GM19023 (cell line): Measurements from ENCODE around the gene NEU1.
"Not testable (repeated sequence)": the region's sequence is repeated elsewhere in the genome, so short reads cannot be mapped to it uniquely, and the experiment has no call there.

Source experiments
- ATAC-seq: cut with Tn5 transposase; IDR thresholded peaks from one replicate; pipeline ENCODE4 v1.9.1; 2021; ENCODE audit warnings: mild to moderate bottlenecking, moderate library complexity; ENCODE audit not compliant: unreplicated experiment

NEU1 gene

GRCh38 chr6:31822036-31822821, 40.4 kb downstream of the NEU1 start:
- no peak for ATAC-seq

DNA sequence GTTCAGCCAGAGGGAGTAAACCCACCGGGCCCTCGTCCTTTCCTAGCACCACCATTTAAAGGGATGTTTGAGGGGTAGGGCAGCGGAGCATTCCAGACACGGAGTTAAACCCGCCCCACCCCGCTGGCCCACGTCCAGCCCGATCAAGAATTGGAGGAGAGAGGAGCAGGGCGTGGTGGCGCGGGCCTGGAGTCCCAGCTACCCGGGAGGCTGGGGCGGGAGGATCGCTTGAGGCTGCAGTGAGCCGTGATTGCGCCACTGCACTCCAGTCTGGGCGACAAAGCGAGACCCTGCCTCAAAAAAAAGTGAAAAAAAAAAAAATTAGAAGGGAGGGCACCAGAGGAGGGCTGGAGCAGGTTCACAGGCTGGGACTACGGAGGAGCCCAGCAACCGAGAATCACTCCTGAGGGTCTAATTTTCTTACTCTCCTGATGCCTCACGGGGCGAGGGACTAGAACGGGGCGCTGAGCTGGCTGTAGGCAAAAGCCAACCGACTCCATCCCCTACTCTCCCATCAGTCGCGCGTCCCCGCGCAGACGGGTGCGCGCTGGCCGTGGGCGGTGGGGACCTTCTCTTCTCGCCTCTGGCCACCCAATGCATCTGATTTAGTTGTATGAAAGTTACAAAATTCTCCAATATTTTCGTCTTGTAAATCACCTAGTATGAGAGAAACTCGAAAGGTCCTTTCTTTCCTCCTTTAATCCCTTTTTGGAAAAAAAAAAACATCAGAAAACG, 41.2 kb downstream of the NEU1 start:
- no peak for ATAC-seq

DNA sequence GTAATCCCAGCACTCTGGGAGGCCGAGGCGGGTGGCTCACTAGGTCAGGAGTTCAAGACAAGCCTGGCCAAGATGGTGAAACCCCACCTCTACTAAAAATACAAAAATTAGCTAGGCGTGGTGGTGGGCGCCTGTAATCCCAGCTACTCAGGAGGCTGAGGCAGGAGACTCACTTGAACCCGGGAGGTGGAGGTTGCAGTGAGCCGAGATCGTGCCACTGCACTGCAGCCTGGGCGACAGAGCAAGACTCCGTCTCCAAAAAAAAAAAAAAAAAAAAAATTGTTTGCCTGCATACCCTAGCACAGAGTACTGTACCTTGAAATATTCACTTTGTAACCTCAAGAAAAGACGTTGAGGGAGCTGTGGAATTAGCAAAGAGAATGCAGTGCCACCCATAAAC, 42.2 kb downstream of the NEU1 start:
- not testable (repeated sequence) for ATAC-seq

DNA sequence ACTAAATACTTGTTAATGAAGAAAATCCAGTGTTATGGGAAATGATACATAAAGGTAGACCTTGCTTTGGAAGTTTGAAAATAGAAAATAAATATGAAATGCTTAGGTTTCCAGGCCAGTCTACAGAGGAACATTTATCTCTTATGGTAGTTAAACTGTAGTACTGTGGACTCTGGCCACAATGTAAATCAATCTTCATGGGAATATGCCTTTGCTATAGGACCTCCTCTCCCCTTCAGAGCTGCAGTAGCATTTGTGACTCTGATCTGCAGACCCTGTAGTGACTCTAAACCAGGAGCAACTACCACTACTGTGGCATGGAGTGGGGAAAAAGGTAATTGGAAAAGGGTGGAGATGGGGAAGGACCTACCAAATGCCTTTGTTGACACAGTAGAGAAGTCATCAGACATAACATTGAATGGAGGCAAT, 42.7 kb downstream of the NEU1 start:
- ATAC-seq = no peak

DNA sequence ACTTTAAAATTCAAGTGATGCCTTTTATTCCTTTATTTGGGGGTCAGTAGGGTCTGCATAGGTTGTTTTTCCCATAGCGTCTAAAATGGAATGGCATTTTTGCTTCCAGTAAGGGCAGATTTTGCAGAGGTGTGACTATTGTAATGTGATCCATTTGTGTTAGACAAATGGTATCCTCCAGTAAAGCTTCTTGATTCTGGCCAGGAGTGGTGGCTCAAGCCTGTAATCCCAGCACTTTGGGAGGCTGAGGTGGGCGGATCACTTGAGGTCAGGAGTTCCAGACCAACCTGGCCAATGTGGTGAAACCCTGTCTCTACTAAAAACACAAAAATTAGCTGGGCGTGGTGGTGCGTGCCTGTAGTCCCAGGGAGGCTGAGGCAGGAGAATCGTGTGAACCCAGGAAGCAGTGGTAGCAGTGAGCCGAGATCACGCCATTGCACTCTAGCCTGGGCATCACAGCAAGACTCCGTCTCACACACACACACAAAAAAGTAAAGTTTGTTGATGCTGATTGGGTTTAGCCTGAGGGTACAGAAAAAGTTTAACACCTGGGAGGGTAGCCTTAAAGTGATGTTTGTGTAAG, 44.6 kb downstream of the NEU1 start:
- ATAC-seq = not testable (repeated sequence)

DNA sequence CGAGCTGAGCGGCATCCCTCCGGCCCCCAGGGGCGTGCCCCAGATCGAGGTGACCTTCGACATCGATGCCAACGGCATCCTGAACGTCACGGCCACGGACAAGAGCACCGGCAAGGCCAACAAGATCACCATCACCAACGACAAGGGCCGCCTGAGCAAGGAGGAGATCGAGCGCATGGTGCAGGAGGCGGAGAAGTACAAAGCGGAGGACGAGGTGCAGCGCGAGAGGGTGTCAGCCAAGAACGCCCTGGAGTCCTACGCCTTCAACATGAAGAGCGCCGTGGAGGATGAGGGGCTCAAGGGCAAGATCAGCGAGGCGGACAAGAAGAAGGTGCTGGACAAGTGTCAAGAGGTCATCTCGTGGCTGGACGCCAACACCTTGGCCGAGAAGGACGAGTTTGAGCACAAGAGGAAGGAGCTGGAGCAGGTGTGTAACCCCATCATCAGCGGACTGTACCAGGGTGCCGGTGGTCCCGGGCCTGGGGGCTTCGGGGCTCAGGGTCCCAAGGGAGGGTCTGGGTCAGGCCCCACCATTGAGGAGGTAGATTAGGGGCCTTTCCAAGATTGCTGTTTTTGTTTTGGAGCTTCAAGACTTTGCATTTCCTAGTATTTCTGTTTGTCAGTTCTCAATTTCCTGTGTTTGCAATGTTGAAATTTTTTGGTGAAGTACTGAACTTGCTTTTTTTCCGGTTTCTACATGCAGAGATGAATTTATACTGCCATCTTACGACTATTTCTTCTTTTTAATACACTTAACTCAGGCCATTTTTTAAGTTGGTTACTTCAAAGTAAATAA, 45.3 kb downstream of the NEU1 start:
- ATAC-seq = not testable (repeated sequence)

DNA sequence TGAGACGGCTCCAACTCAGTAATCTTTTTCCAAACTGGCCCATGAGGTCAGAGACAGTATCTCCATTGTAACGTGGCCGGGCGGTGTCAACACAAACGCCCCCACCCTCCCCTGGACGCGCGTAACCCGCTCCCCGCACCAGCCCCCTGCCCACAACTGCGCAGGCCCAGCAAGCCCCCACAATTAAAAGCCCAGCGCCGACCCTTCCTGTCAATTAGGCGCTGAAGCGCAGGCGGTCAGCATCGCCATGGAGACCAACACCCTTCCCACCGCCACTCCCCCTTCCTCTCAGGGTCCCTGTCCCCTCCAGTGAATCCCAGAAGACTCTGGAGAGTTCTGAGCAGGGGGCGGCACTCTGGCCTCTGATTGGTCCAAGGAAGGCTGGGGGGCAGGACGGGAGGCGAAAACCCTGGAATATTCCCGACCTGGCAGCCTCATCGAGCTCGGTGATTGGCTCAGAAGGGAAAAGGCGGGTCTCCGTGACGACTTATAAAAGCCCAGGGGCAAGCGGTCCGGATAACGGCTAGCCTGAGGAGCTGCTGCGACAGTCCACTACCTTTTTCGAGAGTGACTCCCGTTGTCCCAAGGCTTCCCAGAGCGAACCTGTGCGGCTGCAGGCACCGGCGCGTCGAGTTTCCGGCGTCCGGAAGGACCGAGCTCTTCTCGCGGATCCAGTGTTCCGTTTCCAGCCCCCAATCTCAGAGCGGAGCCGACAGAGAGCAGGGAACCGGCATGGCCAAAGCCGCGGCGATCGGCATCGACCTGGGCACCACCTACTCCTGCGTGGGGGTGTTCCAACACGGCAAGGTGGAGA, 47.4 kb downstream of the NEU1 start, which contains the start of the genes HSPA1A and HSPA1L:
HSPA1A (plus strand) TSS at position 519 of the 814 bp plus-strand sequence; CDS start at position 733, 214 bp downstream.
HSPA1L (minus strand) TSS at position 259 of the 814 bp plus-strand sequence. CDS start 3,311 bp downstream, outside the sequence.
- peak; percentile 60 for ATAC-seq

GRCh38 chr6:31814677-31815024, 48.0 kb downstream of the NEU1 start:
- peak; percentile 31 for ATAC-seq

GRCh38 chr6:31813465-31813849, 49.2 kb downstream of the NEU1 start:
- ATAC-seq = no peak

DNA sequence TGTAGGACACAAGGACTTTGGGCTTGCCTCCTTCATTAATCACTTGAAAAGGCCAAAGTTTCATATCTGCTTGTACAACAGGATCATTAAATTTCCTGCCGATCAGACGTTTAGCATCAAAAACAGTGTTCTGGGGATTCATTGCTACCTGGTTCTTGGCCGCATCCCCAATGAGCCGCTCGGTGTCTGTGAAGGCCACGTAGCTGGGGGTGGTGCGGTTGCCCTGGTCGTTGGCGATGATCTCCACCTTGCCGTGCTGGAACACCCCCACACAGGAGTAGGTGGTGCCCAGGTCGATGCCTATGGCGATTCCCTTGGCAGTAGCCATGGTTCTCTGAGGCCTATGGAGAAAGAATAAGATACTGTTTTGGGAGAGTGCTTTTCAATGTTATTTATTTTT, 51.0 kb downstream of the NEU1 start:
- ATAC-seq = no peak

DNA sequence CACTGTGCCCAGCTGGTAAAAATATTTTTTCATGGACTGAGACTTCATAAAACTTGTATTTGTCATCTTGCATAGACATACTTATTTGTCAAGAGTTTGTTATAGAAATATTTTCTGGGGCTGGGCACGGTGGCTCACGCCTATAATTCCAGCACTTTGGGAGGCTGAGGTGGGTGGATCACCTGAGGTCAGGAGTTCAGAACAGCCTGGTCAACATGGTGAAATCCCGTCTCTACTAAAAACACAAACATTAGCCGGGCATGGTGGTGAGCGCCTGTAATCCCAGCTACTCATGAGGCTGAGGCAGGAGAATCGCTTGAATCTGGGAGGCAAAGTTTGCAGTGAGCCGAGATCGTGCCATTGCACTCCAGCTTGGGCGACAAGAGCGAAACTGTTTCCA, 54.0 kb downstream of the NEU1 start:
- ATAC-seq = not testable (repeated sequence)
